Spleen (tissue), 7 donors: Measurements from ENCODE around the gene PLA2G2A.

ENCODE experiments used
- POLR2A ChIP-seq, 3 donors: fragments of 450-650 bp; IDR thresholded peaks; one replicate each; pipeline ENCODE4 v1.5.1; 2017; ENCODE audit warnings: antibody characterized with exemption in 3 of 3, mild to moderate bottlenecking in 1 of 3
- TF ChIP-seq, protein P1 (sequence below), 11 experiments: fragments of 200-600 bp in 7 of 11; fragments of 450-650 bp in 4 of 11; sonication (generic) in 4 of 11; IDR thresholded peaks in 8 of 11; conservative IDR thresholded peaks in 3 of 11; 1 replicate in 7 of 11; 2 replicates in 4 of 11; pipeline versions ENCODE4 v1.4.0 to v1.8.0; 2016 to 2021; ENCODE audit warnings: antibody characterized with exemption in 11 of 11, inconsistent platforms in 4 of 11, mild to moderate bottlenecking in 1 of 11
- donor health status: DM: no; HTN: no; CAD: no; lungs with moderate emphysema.
- donor health status: DM: no; HTN: no; CAD: no.
- donor health status: DM: no; HTN: no; CAD: no.

DNA sequence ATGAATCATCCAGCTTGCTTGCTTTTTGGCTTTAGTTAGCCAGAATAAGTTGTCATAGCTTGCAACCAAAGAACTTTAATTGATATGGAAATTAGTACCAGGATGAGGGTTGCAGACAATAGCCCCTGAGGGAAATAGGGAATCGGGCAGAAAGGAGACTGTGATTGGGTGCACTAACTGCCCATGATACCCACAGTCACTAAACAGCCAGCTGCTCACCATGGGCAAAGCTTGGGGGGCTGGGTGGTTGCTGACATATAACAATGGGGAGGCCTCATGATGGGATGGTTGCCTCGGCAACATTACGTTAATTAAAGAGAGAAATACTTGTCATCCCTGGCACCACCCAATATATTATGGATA is 38.2 kb downstream of the PLA2G2A start:
- TF ChIP-seq, protein P1, sequence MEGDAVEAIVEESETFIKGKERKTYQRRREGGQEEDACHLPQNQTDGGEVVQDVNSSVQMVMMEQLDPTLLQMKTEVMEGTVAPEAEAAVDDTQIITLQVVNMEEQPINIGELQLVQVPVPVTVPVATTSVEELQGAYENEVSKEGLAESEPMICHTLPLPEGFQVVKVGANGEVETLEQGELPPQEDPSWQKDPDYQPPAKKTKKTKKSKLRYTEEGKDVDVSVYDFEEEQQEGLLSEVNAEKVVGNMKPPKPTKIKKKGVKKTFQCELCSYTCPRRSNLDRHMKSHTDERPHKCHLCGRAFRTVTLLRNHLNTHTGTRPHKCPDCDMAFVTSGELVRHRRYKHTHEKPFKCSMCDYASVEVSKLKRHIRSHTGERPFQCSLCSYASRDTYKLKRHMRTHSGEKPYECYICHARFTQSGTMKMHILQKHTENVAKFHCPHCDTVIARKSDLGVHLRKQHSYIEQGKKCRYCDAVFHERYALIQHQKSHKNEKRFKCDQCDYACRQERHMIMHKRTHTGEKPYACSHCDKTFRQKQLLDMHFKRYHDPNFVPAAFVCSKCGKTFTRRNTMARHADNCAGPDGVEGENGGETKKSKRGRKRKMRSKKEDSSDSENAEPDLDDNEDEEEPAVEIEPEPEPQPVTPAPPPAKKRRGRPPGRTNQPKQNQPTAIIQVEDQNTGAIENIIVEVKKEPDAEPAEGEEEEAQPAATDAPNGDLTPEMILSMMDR (IDR thresholded peaks at IDR 0.05 in 8 of 11, conservative IDR thresholded peaks at IDR 0.05 in 3 of 11), result no peak
- TF ChIP-seq POLR2A (IDR thresholded peaks at IDR 0.05), result no peak
